ENCODE data around the gene STK11IP.

The STK11IP gene

DNA sequence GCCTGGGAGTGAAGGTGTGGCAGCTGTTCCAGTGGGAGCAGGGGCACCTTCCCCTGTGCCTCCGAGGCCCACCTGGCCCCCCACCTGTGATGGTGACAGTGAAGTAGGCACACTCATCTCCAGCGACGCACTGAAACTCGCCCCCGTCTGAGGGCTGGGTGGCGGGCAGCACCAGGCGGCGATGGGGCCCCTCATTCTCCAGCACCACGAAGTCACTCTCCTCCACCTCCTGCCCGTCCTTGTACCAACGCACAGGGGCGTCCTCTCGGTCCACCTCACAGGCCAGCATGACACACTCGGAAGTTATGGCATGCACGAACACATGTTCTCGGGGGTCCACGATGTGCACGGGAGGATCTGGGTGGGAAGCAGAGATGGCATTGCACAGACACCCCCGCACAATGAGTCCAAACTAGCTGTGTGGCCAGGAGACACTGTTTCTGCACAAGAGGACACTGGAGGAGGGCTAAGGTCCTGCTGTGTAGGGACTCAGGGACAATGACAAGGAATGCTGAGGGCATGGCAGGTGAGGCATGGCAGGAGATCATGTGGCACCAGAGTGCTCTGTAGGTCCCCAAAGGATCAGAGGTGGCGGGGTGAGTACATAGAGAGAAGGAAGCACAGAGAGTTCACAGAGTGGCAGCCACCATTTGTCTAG, 34.3 kb upstream of the STK11IP start:
- no peak for DNase-seq

DNA sequence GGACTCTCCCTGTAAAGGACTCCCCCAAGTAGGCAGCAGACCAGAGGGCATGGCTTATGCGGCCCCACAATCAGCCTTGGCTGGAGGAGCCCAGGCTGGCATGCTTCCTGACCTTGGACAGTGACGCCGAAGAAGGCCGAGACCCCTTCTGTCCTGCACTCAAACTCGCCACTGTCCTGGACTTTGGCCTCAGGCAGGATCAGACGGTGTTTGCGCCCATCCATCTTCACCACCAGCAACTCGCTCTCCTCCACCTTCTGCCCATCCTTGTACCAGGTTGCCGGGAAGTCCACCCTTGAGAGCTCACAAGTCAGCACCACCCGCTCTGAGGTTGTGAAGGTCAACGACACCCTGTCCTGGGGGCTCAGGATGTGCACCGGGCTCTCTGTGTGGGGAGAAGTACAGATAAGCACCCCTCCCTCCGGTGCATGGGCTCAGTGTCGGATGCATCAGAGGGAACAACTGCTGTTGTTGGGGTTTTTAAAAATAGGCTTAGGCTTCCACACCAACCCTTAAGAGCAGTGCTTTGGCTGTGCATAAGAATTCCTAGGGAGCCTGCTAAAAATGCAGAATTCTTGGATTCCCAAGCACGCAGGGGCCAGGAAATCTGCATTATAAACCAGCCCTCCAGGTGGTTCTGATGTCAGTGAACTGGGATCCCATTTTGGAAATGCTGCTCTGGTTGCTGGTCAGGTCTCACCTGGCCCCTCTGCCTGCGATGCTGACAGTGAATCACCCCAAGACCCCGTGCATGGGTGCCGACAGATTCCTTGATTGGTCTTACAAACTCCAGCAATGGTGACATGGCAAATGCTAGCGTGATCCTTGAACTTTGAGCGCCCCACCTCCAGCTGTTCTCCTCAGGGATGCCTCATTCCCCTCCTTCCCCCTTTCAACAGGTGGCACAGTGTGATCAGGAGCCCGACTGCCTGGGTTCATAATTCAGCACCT, 32.3 kb upstream of the STK11IP start:
- DNase-seq, result no peak

DNA sequence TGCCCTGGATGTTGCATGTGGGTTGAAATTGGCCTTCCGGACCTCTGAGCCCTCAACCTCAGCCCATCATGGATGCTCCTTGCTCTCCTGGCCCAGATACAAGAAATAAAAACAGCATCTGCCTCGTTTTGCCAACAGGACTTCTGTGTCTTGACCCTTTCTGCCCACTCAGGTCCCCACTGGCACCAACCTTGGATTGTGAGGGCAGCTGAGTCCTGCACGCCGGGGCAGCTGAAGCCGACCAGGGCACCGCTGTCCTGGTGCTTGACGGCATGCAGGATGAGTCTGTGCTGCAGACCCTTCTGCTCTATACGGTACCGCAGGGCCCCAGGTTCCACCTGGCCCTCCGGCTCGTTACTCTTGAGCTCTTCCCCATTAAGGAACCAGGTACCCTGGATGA, 31.0 kb upstream of the STK11IP start:
- no peak for DNase-seq

DNA sequence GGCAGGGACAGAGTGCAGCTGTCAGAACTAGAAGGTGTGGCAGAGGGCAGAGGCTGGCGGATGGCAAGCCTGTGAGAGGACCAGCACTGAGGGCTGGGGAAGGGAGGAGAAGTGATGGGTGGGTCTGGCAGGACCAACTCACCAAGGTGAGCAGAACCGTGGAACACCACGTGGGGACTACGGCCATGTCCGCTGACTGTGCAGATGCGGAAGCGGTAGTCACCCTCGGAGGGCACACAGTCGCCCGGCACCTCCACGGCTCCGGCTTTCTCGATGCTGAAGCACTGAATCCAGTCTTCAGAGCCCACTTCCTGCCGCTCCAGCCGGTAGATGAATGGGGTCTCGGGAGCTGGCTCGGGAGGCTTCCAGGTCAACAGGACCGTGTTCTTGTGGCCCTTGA, 30.5 kb upstream of the STK11IP start:
- DNase-seq, result no peak

DNA sequence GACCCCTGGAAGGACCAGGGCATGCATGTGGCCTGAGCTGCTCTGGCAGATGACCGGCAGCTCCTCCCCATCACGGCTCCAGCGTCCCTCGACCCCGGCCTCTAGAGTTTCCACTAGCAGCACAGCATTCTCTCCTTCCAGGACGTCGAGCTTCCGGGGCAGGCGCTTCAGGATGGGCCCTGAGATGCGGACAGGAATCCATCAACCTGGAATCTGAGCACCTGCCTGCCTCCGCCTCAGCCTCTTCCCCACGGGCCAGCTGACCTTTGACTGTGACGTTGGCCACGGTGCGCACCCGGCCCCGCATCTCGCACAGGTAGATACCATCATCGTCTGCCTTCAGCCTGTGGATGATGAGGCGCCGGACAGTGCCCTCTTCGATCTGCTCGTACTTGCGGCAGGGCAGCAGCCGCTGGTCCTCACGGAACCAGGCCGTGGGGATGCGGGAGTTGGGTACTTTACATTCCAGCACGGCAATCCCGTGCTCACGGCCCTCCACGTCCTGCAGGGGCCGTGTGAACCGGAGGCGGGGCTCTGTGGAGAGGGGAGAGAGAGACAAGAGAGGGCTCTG, 29.8 kb upstream of the STK11IP start:
- DNase-seq, result no peak

DNA sequence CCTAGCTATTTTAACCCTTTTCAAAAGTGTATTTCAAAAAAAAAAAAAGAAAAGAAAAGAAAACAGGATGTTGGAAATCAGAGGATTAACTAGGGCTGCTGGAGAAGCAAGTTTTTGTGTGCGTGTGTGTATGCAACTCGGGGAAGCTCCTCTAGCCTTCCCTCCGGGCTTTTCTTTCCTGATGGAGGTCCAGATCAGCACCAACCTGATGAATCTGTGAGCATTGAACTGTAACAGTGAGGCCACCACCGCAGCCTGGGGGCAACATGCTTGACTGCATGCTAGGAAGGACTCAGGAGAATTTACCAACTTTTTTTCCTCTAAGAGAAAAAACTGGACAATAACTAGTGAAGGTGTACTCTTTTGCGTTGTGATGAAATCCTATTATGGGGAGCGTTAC, 28.6 kb upstream of the STK11IP start:
- no peak for DNase-seq

DNA sequence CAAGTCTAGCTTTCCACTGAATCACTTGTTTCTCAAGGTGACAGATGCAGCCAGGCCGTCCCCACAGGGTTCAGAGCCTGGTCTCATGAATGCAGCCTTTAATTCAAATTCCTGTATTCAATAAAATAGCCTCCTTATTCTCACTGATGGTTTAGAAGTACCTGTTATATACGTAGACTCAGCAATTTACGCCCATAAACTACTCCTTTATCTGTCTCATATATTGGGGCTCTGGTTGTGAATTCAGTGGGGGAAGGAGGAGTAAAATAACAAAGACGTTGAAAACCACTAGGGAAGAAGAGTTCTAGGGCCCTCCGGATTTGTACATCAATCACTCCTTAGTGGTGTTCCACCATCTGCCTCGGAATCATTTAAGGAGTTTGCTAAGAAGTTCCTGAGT, 28.0 kb upstream of the STK11IP start:
- no peak for DNase-seq

DNA sequence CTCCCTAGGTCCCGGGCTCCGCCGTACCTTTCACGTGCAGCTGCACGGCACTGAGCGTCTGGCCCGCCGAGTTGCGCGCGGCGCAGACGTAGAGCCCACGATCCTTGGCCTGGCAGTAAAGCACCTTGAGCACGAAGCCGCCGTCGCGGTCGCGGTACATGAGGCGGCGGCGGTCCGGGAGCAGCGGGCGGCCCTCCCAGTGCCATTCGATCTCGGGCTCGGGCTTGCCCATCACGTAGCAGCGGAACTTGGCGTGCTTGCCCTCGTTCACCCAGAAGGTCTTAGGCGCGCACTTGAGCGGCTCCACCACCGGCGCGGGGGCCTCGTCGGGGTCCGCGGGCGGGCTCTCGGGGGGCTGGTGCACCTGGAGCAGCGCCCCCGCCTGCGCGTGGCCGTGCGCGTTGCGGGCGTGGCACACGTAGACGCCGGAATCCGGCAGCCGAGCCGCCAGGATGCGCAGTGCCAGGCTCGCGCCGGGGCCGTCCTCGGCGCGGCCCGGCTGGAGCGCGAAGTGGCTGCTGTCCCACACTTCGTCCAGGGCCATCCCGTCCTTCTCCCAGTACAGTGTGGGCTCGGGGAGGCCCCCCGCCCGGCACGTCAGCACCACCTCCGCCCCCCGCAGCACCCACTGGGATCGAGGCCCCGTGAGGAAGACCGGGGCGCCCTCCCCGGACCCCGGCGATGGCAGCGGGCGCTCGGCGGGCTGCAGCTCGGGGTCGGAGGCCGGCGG, 27.3 kb upstream of the STK11IP start:
- no peak for DNase-seq

DNA sequence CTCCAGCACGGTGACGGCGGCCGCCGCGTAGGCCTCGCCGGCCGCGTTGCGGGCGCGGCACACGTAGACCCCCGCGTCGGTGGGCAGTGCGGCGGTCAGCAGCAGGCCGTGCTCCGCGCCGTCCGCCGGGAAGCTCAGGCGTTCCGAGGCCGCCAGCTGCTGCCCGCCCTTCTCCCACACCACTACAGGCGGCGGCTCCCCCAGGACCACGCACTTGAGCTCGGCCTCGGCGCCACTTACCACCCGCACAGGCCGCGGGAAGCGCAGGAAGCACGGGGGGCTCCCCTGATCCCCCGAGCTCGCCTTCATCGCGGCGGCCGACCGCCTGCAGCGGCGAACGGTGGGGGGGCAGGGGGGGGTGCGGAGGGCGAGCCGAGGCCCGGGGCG, 26.7 kb upstream of the STK11IP start:
- DNase-seq, result no peak

DNA sequence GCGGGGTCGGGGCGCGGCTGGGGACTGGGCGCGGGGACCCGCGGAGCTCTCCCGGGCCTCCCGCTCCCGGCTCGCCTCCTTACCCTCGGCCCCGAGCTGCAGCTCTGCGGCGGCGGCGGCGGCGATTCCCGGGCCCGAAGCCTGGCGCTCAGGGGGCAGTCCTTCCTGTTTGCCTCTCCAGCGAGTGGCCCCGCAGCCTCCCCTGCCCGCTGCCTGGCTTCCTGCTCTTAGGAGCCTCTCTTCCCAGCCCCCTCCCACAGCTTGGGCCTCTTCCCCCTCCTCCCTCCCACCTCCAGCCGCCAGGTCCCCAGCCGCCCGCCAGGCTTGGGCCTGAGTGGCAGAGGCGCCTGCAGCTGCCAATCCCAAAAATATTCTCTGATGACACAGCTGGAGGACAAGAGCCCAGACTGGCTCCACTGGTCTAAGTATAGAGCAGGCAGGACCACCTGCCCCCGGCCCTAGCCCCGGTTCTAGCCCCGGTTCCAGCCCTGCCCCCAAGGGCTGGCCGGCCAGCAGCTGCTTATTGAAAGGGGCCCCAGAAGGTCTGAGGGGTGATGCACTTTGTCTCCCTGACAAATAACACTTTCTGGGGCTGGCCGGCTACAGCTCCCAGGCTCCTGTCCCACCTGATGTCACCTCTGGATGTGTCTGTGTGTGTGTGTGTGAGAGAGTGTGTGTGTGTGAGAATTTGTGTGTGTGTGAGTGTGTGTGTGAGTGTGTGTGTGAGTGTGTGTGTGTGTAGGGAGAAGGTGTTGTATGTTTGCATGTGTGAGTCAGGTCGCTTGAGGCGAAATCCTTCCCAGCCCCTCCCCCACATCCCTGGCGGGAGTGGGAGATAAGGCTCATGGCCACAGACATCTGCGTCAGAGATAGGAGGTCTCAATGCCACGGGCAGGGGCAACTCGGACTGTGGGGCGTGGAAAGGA, 26.1 kb upstream of the STK11IP start, which contains the start of gene OBSL1:
Gene OBSL1 (minus strand): TSS at position 229 of the 926 bp plus-strand sequence. CDS start 307 bp downstream, outside the sequence.
- DNase-seq, result peak; percentile 44

DNA sequence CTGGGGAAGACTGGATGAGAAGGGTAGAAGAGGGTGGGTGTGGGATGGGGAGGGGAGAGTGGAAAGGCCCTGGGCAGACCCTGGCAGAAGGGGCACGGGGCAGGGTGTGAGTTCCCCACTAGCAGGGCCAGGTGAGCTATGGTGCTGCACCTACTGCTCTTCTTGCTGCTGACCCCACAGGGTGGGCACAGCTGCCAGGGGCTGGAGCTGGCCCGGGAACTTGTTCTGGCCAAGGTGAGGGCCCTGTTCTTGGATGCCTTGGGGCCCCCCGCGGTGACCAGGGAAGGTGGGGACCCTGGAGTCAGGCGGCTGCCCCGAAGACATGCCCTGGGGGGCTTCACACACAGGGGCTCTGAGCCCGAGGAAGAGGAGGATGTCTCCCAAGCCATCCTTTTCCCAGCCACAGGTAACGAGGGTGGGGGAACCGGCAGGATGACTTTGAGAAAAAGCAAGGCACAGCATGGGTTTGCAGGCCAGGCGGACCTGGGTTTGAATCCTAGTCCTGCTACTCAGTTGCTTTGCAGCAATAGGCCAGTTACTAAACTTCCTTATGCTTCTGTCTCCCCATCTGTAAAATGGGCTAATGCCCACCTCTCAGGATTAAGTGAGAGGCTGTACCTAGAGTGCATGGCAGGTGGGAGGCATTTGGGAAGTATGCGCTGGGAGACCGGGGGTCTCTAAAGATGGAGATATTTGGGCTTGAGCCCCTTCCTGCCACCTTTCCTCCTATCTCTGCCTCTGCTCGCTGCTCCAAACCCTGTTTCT, 25.2 kb upstream of the STK11IP start, which contains the start of gene INHA:
Gene INHA (plus strand): TSS at position 74 of the 765 bp plus-strand sequence. CDS start 65 bp downstream, at position 139.
- no peak for DNase-seq

DNA sequence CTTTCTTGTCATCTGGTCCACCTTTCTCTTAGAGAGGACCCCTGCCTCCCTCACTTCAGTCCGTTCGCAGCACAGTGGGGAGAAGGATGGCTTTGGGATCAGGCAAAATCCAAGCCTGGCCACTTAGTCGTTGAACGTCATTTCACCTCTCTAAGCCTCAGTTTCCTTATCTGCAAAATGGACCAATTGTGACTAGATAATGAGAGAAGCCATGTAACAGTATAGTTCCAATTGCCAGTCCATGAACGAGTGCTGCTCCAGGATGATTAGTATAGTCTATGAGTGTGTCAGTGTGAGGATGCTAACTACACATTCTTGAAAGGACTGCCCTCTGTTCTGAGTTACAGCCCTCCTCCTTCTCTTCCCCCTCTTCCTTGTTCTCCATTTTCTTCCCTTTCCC, 24.5 kb upstream of the STK11IP start:
- DNase-seq, result no peak

DNA sequence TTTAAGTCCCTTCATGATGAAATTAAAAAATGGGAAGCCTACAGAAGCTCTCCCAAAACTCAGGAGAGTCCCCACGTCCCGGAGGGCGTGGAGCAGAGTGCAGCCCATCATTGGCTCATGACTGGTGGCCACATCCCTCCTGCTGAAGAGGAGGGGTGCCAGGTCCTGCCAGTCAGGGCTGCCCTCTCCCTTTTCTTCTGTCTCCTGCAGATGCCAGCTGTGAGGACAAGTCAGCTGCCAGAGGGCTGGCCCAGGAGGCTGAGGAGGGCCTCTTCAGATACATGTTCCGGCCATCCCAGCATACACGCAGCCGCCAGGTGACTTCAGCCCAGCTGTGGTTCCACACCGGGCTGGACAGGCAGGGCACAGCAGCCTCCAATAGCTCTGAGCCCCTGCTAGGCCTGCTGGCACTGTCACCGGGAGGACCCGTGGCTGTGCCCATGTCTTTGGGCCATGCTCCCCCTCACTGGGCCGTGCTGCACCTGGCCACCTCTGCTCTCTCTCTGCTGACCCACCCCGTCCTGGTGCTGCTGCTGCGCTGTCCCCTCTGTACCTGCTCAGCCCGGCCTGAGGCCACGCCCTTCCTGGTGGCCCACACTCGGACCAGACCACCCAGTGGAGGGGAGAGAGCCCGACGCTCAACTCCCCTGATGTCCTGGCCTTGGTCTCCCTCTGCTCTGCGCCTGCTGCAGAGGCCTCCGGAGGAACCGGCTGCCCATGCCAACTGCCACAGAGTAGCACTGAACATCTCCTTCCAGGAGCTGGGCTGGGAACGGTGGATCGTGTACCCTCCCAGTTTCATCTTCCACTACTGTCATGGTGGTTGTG, 23.0 kb upstream of the STK11IP start:
- DNase-seq, result no peak

DNA sequence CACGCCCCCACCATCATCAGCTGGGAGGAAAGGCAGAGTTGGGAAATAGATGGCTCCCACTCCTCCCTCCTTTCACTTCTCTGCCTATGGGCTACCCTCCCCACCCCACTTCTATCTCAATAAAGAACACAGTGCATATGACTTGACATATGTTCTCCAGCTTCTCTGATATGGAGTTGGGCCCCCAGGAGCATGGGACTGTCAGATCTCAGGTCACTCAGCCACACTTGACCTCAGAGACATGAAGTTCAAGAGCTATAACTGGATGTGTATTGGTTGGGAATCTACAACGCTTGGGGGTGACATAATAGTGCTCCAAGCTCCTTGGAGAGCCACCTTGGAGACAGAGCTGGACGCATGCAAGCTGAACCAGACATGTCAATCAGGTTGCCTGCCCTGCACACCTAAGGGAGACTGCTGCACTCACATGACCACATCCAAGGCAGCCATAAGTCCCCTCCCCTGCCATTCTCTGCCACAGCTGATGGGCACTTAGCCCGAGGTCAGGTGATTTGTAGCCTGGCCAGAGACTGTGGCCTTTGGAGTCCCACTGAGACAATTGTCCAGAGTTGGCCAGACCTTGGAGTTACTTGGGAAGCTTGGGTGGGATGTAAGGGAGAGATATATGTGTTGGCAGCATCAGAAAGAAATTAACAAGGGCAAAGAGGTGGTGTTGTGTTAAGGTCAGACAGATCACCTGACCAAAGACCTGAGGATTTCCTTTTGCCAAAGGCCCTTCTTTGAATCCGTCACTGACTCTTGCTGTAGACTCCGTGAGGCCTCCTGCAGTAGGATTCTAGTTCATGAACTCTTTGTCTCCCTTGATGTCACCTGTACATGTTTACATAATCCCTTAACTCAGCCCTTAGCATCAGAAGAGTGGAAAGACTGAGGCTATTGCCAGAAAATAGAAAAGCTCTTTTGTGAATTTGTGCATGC, 21.8 kb upstream of the STK11IP start:
- no peak for DNase-seq

DNA sequence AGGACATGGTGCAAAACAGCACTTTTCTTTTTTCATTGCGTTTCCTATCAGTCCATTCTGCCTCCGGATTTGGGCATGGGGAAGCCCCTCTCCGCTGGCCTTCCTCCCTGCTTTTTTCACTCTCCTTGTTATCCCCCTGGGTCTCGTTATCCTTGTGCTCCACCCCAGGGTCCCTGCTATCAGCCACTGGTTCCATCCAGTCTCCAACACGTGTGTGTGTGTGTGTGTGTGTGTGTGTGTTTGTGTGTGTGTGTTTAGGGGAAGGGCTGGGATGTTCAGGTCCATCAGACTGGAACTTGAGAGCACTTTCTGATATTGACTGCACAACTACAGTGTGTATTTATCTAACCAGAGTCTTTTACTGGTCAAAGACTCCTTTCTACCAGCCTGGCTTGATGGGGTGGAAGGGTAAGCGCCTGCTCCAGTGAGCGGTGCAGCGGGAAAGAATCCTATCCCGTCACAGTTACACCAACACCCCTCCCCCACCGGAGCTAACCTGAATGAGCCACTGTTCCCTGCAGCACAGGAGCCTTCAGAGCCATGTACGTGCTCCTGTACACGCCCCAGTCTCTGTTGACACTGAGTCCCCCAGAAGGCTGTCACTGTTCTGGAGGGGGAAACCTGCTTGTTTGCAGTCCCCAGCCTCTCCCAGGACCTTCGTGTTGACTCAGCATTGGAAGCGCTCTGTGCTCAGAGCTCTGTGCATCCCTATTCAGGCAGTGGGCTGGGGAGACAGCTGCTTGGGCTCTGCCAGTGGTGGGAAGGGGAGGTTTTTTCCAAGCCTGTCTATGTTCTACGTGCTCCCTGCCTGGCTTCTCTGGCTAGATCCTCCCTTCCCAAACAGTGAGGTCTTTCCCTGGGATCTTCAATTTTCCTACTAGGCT, 20.9 kb upstream of the STK11IP start:
- no peak for DNase-seq

DNA sequence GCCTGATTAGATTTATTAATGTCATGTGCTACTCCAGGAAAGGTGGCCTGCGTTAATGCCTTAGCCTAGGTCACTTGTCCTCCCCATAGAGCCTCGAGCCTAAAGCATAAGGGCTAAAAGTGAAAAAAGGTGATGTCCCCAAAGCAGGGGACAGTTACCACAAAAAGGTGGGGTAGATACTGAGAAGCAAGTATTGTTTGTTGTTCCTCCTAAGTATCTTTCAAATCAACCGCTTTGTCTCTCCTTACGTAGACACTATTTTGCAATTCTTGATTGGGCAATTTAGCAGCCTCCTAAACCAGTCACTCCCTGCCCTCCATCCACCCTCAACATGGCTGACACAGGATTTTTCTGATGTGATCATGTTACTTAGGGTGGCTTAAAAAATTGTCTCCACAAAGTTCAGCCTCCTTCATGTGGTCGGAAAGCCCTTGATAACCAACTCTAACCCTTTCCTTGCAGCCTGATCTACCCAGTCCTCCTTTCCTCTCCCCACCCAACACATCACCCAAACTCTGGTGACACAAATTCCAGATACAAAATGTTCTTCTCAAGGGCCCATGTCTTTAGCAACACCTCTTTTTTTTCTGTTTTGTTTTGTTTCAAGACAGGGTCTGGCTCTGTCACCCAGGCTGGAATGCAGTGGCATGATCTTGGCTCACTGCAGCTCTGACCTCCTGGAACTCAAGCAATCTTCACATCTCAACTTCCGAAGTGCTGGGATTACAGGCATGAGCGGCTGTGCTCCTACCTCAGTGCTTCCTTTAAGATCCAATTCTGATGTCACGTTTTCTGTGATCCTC, 18.6 kb upstream of the STK11IP start:
- no peak for DNase-seq

DNA sequence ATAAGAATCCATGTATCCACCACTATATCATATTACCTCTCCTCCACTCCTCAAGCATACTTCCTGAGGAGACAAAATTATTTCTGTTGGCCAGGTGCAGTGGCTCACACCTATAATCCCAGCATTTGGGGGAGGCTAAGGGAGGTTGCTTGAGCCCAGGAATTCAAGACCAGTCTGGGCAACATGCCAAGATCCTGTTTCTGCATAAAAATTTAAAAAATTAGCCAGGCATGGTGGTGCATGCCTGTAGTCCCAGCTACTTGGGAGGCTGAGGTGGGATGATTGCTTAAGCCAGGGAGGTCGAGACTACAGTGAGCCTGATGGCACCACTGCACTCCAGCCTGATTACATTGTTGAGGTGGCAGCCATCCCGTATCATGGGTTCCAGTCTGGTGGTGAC, 16.3 kb upstream of the STK11IP start:
- DNase-seq, result no peak

All from NCI-H1694 (cell line).